ENCODE measurements around the gene TEKTIP1. TPM values are rescaled to one million over a fixed set of nuclear protein-coding genes. Genes with fewer than 3 reads are reported as not detected.

The TEKTIP1 gene
- total and polyA plus RNA-seq, 10 of the 15 experiments (the other 5 are each of a cell fraction or from before 2014, with no cell fraction given) = 0.18 to 2.6 (median 0.60) TPM; not detected in 5

GRCh38 chr19:3500429-3501101, 38.4 kb upstream of the TEKTIP1 start, which contains the start of gene DOHH (continued):
- TF ChIP-seq REST (IDR thresholded peaks at IDR 0.05; ENCODE audit: low read depth, low read length) = no peak
- no peak for TF ChIP-seq PAX8 (IDR thresholded peaks at IDR 0.05)
- peak; percentile 98 for TF ChIP-seq SREBF1 (IDR thresholded peaks at IDR 0.05; ENCODE audit: low read length)
- no peak for TF ChIP-seq IRF4 (IDR thresholded peaks at IDR 0.05; ENCODE audit: low read depth, low read length)
- TF ChIP-seq FOXK2 (IDR thresholded peaks at IDR 0.05) = peak; percentile 100
- no peak for TF ChIP-seq CBX3 (IDR thresholded peaks at IDR 0.05; ENCODE audit: borderline replicate concordance, low read depth)
- TF ChIP-seq TCF12 (IDR thresholded peaks at IDR 0.05; ENCODE audit: low read depth, low read length) = peak; percentile 79; the same call in 1 of the 2 replicates
- no peak for TF ChIP-seq ZZZ3 (IDR thresholded peaks at IDR 0.05; ENCODE audit: control insufficient read depth, insufficient read length, low read depth)
- TF ChIP-seq IRF5 (IDR thresholded peaks at IDR 0.05; ENCODE audit: borderline replicate concordance) = peak; percentile 83
- peak; percentile 42; the same call in 1 of the 2 replicates for TF ChIP-seq RFX5 (IDR thresholded peaks at IDR 0.05; ENCODE audit: low read depth, low read length)
- TF ChIP-seq JUND (IDR thresholded peaks at IDR 0.05; ENCODE audit: low read depth, low read length) = peak; percentile 99
- peak; percentile 69 for TF ChIP-seq SIX5 (IDR thresholded peaks at IDR 0.05; ENCODE audit: low read depth, low read length, severe bottlenecking)
- 0 out of 2 replicates have a peak, but pooled peaks have one; percentile 12 for TF ChIP-seq BCL11A (IDR thresholded peaks at IDR 0.05; ENCODE audit: low read depth, low read length)
- TF ChIP-seq KDM1A (IDR thresholded peaks at IDR 0.05; ENCODE audit: borderline replicate concordance) = no peak
- TF ChIP-seq RELB (IDR thresholded peaks at IDR 0.05; ENCODE audit: low read depth) = peak; percentile 99
- peak; percentile 97 for TF ChIP-seq SKIL (IDR thresholded peaks at IDR 0.05; ENCODE audit: low read depth, poor library complexity, severe bottlenecking)
- no peak; the same call in 1 of the 2 replicates for TF ChIP-seq RBBP5 (conservative IDR thresholded peaks at IDR 0.05)
- TF ChIP-seq SREBF2 (IDR thresholded peaks at IDR 0.05; ENCODE audit: low read length) = no peak
- TF ChIP-seq BCLAF1 (IDR thresholded peaks at IDR 0.05) = peak; percentile 99
